Hindlimb muscle (tissue), 1 donor: ENCODE results near the gene MYO7B. TPM values are rescaled to one million over a fixed set of nuclear protein-coding genes. Genes with fewer than 3 reads are reported as not detected.

ENCODE experiments used
- DNase-seq: peaks from one replicate; pipeline ENCODE4 v3.0.0-alpha.2; 2013
- polyA plus RNA-seq: library from polyadenylated mRNA; unstranded; fragments of 120-200 nt; gene quantifications from one replicate; pipeline ENCODE4 v1.2.1, GENCODE V29; 2013; ENCODE audit not compliant: insufficient read length

Gene MYO7B
- polyA plus RNA-seq, 1 donor = 1.4 TPM

DNA sequence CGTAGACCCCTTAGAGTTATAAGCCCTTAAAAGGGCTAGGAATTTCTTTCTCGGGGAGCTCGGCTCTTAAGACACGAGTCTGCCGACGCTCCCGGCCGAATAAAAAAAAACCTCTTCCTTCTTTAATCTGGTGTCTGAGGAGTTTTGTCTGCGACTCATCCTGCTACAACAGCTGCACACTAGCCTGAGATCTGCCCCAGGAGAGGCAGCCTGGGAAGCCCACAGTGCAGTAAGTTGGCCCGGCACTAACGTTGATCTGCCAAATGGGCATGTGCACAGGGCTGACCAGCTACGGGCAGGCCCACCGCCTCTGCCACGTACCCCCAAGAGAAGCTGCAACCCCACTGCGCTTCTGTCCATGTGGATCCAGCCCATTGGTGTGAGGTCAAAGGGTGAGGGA is 148.3 kb downstream of the MYO7B start:
- DNase-seq = no peak

DNA sequence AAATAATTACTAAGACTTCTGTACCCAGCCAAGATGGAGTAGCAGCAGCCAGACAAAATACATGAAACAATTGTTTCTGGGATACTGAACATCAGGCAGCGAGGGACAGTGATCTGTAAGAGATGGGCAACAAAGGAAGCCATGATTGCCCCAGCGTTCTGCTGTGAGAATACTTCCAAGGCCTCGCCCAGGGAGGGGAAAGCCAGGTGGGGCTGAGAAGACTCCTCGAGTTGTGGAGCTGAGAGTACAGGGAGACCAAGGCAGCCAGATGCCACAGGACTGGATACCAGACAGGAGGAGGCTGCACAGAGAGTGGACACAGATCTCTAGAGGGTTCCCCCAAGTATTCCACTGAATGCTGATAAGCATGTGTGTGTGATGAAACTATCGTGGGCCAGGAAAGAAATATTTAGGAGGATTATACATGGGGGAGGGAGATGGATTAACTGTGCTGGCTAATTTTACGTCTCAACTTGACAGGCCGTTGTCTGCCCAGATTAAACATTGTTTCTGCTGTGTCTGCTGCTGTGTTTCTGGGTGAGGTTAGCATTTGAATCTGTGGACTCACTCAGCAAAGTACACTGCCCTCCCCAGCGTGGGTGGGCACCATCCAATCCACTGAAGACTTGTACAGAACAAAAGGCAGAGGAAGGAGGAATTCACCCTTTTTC is 150.1 kb downstream of the MYO7B start:
- no peak for DNase-seq

Other genes with a start within 250 kb of the MYO7B start
- gene ERCC3, start 241.5 kb upstream of the MYO7B start, polyA plus RNA-seq = 41.8 TPM
- 18.9 TPM for gene MAP3K2, start 147.7 kb upstream of the MYO7B start, polyA plus RNA-seq
- gene PROC, start 117.3 kb upstream of the MYO7B start, polyA plus RNA-seq = 0.93 TPM
- gene IWS1, start 9.2 kb upstream of the MYO7B start, polyA plus RNA-seq = 41.8 TPM
- 2.9 TPM for gene GPR17, start 110.5 kb downstream of the MYO7B start, polyA plus RNA-seq
- 52.6 TPM for gene LIMS2, start 139.8 kb downstream of the MYO7B start, polyA plus RNA-seq
- gene SFT2D3, start 165.8 kb downstream of the MYO7B start, polyA plus RNA-seq = not detected